H1 (cell line): ENCODE data around the gene NR0B1. TPM values are rescaled to one million over a fixed set of nuclear protein-coding genes. Genes with fewer than 3 reads are reported as not detected.

Experiments used
- CTCF ChIA-PET: fragments of 300-600 bp; sonication (Branson Sonifier 250); formaldehyde crosslinking; loops from one replicate; lab custom pipeline; 2021; ENCODE audit not compliant: partially characterized antibody; lab: Charles Lee
- POLR2A ChIA-PET: fragments of 300-600 bp; sonication (Branson Sonifier 250); formaldehyde crosslinking; loops from one replicate; lab custom pipeline; 2021; ENCODE audit warnings: inconsistent platforms; ENCODE audit not compliant: partially characterized antibody; lab: Charles Lee
- DNase-seq, 2 experiments: peaks; one replicate each; pipeline versions ENCODE4 v3.0.0 to v3.0.0-alpha.2; 2010 to 2022; ENCODE audit warnings: low spot score in 2 of 2, low read depth in 1 of 2, mixed read lengths in 1 of 2
- FAIRE-seq: peaks from 2 replicates; lab custom pipeline; 2011; peaks lifted over from hg19 to GRCh38; lab: Jason Lieb, UNC
- H2AFZ ChIP-seq: 2 replicates; pipeline ENCODE4 v1.8.1; 2012; ENCODE audit warnings: low read length, inconsistent platforms
- H2AK5ac ChIP-seq: 2 replicates; pipeline ENCODE4 v1.6.1; 2013; ENCODE audit warnings: low read depth, low read length
- H2BK120ac ChIP-seq: replicated peaks from 2 replicates; pipeline ENCODE3; 2013; ENCODE audit warnings: low read depth, low read length, inconsistent platforms
- H2BK12ac ChIP-seq: 2 replicates; pipeline ENCODE4 v1.6.1; 2013; ENCODE audit warnings: low read depth, low read length
- H2BK15ac ChIP-seq: 2 replicates; pipeline ENCODE4 v1.6.1; 2013; ENCODE audit warnings: low read length
- H2BK20ac ChIP-seq: 2 replicates; pipeline ENCODE4 v1.6.1; 2013; ENCODE audit warnings: low read length
- H2BK5ac ChIP-seq: 2 replicates; pipeline ENCODE4 v1.6.1; 2013; ENCODE audit warnings: low read depth, low read length
- H3K14ac ChIP-seq: 2 replicates; pipeline ENCODE4 v1.6.1; 2013; ENCODE audit warnings: inconsistent platforms; ENCODE audit not compliant: insufficient read length
- H3K18ac ChIP-seq: 2 replicates; pipeline ENCODE4 v1.6.1; 2013; ENCODE audit warnings: low read length; ENCODE audit errors: extremely low read depth
- H3K23ac ChIP-seq: 2 replicates; pipeline ENCODE4 v1.6.1; 2013; ENCODE audit warnings: inconsistent platforms; ENCODE audit not compliant: insufficient read length
- H3K23me2 ChIP-seq: 2 replicates; pipeline ENCODE4 v1.6.1; 2013; ENCODE audit warnings: low read depth, low read length
- H3K27ac ChIP-seq: 2 replicates; pipeline ENCODE4 v1.6.1; 2011; ENCODE audit warnings: low read depth, low read length, inconsistent platforms
- H3K27me3 ChIP-seq, 4 experiments: replicated peaks in 1 of 4; 1 replicate in 1 of 4; 2 replicates in 3 of 4; pipeline versions ENCODE4 v1.6.1 to v1.8.1; 2011 to 2013; ENCODE audit warnings: low read length in 3 of 4, mild to moderate bottlenecking in 3 of 4, inconsistent platforms in 2 of 4, mixed read lengths in 2 of 4, moderate library complexity in 1 of 4; ENCODE audit not compliant: control insufficient read depth in 3 of 4, insufficient read depth in 3 of 4; ENCODE audit errors: extremely low read depth in 1 of 4
- H3K36me3 ChIP-seq, 4 experiments: 2 replicates each; pipeline versions ENCODE4 v1.6.1 to v1.8.1; 2011 to 2013; ENCODE audit warnings: mild to moderate bottlenecking in 4 of 4, low read length in 3 of 4, moderate library complexity in 2 of 4, control low read depth in 1 of 4, inconsistent platforms in 1 of 4; ENCODE audit not compliant: insufficient read depth in 4 of 4, control insufficient read depth in 2 of 4
- H3K4ac ChIP-seq: replicated peaks from 2 replicates; pipeline ENCODE3; 2013; ENCODE audit warnings: low read length, low read depth, mixed read lengths, inconsistent platforms; ENCODE audit not compliant: insufficient read length
- H3K4me1 ChIP-seq, 4 experiments: replicated peaks in 1 of 4; 1 replicate in 1 of 4; 2 replicates in 3 of 4; pipeline versions ENCODE4 v1.6.1 to v1.8.1; 2011 to 2013; ENCODE audit warnings: low read length in 3 of 4, inconsistent platforms in 2 of 4, mixed read lengths in 1 of 4; ENCODE audit not compliant: insufficient read depth in 4 of 4, control insufficient read depth in 3 of 4
- H3K4me2 ChIP-seq, 2 experiments: 2 replicates each; pipeline versions ENCODE4 v1.6.1 to v1.8.1; 2011 to 2013; ENCODE audit warnings: low read depth in 2 of 2, low read length in 2 of 2, control low read depth in 1 of 2, inconsistent platforms in 1 of 2, mild to moderate bottlenecking in 1 of 2; ENCODE audit not compliant: insufficient read depth in 1 of 2
- H3K4me3 ChIP-seq, 4 experiments: fragments of 200-600, 300-600 bp in 1 of 4; sonication (generic), shearing (Covaris generic), sonication (Bioruptor Twin) in 1 of 4; 2 replicates each; pipeline versions ENCODE4 v1.5.1 to v1.8.1; 2011 to 2016; ENCODE audit warnings: low read length in 4 of 4, low read depth in 3 of 4, control low read depth in 2 of 4, inconsistent platforms in 2 of 4, mild to moderate bottlenecking in 2 of 4, mixed read lengths in 1 of 4, moderate library complexity in 1 of 4; ENCODE audit not compliant: insufficient read depth in 2 of 4; ENCODE audit errors: extremely low read depth in 1 of 4
- H3K56ac ChIP-seq: replicated peaks from 2 replicates; pipeline ENCODE3; 2013; ENCODE audit warnings: low read depth, mild to moderate bottlenecking, mixed read lengths, low read length, inconsistent platforms; ENCODE audit not compliant: insufficient read length
- H3K79me1 ChIP-seq: 2 replicates; pipeline ENCODE4 v1.6.1; 2013; ENCODE audit warnings: low read depth, low read length, control low read depth
- H3K79me2 ChIP-seq, 2 experiments: 2 replicates each; pipeline versions ENCODE4 v1.6.1 to v1.8.1; 2012 to 2013; ENCODE audit warnings: low read length in 2 of 2, mild to moderate bottlenecking in 2 of 2, inconsistent platforms in 1 of 2; ENCODE audit not compliant: insufficient read depth in 2 of 2, control insufficient read depth in 1 of 2
- H3K9ac ChIP-seq, 4 experiments: replicated peaks in 1 of 4; 1 replicate in 1 of 4; 2 replicates in 3 of 4; pipeline versions ENCODE4 v1.6.1 to v1.8.1; 2011 to 2013; ENCODE audit warnings: low read depth in 3 of 4, low read length in 3 of 4, control low read depth in 2 of 4, mild to moderate bottlenecking in 2 of 4, moderate library complexity in 2 of 4, inconsistent platforms in 1 of 4; ENCODE audit errors: extremely low read depth in 1 of 4
- H3K9me3 ChIP-seq, 2 experiments: 2 replicates each; pipeline versions ENCODE4 v1.6.1 to v1.8.1; 2012 to 2013; ENCODE audit warnings: mild to moderate bottlenecking in 2 of 2, moderate library complexity in 2 of 2, control low read depth in 1 of 2, inconsistent platforms in 1 of 2, low read depth in 1 of 2, low read length in 1 of 2, mixed read lengths in 1 of 2; ENCODE audit not compliant: insufficient read depth in 2 of 2
- H4K20me1 ChIP-seq, 2 experiments: replicated peaks in 1 of 2; 2 replicates each; pipeline versions ENCODE3 to v1.8.1; 2011 to 2013; ENCODE audit warnings: inconsistent platforms in 2 of 2, low read length in 2 of 2, mild to moderate bottlenecking in 1 of 2; ENCODE audit not compliant: insufficient read depth in 2 of 2, control insufficient read depth in 1 of 2
- H4K5ac ChIP-seq: 2 replicates; pipeline ENCODE4 v1.6.1; 2013; ENCODE audit warnings: low read length, low read depth, mixed read lengths, inconsistent platforms; ENCODE audit not compliant: insufficient read length
- H4K8ac ChIP-seq: 2 replicates; pipeline ENCODE4 v1.8.0; 2013; ENCODE audit warnings: mild to moderate bottlenecking, moderate library complexity, low read length, inconsistent platforms; ENCODE audit not compliant: insufficient read depth; ENCODE audit errors: extremely low read depth
- H4K91ac ChIP-seq: replicated peaks from 2 replicates; pipeline ENCODE3; 2013; ENCODE audit warnings: low read length, mixed read lengths, inconsistent platforms; ENCODE audit not compliant: insufficient read length
- CTBP2 ChIP-seq: IDR thresholded peaks from 2 replicates; pipeline ENCODE4 v1.7.0; 2011; ENCODE audit warnings: borderline replicate concordance, mild to moderate bottlenecking, moderate library complexity, mixed read lengths, low read length; ENCODE audit not compliant: insufficient read depth, insufficient read length
- CTCF ChIP-seq, 3 experiments: IDR thresholded peaks; 1 replicate in 2 of 3; 2 replicates in 1 of 3; pipeline versions ENCODE4 v1.5.1 to v1.6.1; 2011; ENCODE audit warnings: low read length in 3 of 3, mild to moderate bottlenecking in 3 of 3, inconsistent platforms in 2 of 3, low read depth in 1 of 3, moderate library complexity in 1 of 3; ENCODE audit not compliant: insufficient read depth in 1 of 3; ENCODE audit errors: control extremely low read depth in 1 of 3
- KDM4A ChIP-seq: IDR thresholded peaks from one replicate; pipeline ENCODE4 v1.7.1; 2012; ENCODE audit warnings: low read depth, mild to moderate bottlenecking, moderate library complexity, low read length, inconsistent platforms; ENCODE audit not compliant: severe bottlenecking
- KDM5A ChIP-seq: fragments of 200-600 bp; IDR thresholded peaks from 2 replicates; pipeline ENCODE4 v1.7.1; 2012; ENCODE audit warnings: mild to moderate bottlenecking, low read length, inconsistent platforms, mixed read lengths
- MAFK ChIP-seq: IDR thresholded peaks from 2 replicates; pipeline ENCODE4 v1.6.1; 2012; ENCODE audit warnings: low read depth, mild to moderate bottlenecking, improper control_type of control experiment, low read length
- POU5F1 ChIP-seq: IDR thresholded peaks from 2 replicates; pipeline ENCODE4 v1.6.1; 2011; ENCODE audit warnings: low read depth, mild to moderate bottlenecking, low read length, moderate library complexity
- SUZ12 ChIP-seq: fragments of 200-600 bp; sonication (generic); IDR thresholded peaks from 2 replicates; pipeline ENCODE4 v1.6.1; 2012; ENCODE audit warnings: mild to moderate bottlenecking, inconsistent platforms, low read length, moderate library complexity, mixed read lengths
- polyA plus RNA-seq, 7 experiments: library from polyadenylated mRNA; depleted of rRNA in 3 of 7; stranded (reverse) in 5 of 7; unstranded in 2 of 7; fragments of >200 nt in 5 of 7; fragments of 200-250 nt in 2 of 7; gene quantifications; 1 replicate in 5 of 7; 2 replicates in 1 of 7; 4 replicates in 1 of 7; pipeline versions ENCODE4 v1.2.1 to v1.2.3, GENCODE V29; 2011 to 2013; ENCODE audit warnings: missing spikeins in 2 of 7, mixed read lengths in 2 of 7
- total RNA-seq: library from RNA; stranded (reverse); fragmentation: NEBNext Ultra II Directional; extraction: Animal tissue kit (Norgen Biotek cat#: 25700); gene quantifications from 2 replicates; pipeline ENCODE4 v1.2.1, GENCODE V29; 2021

Gene NR0B1
- total and polyA plus RNA-seq, 2 of the 8 experiments (the other 6 are each of a cell fraction or from before 2014, with no cell fraction given) = 0.24 to 0.26 TPM

GRCh38 chrX:30282527-30282926, 26.7 kb downstream of the NR0B1 start:
- Histone ChIP-seq H2BK20ac (no peak overlapping the region), H3K9ac (no peak overlapping the region), H3K14ac (no peak overlapping the region), H4K91ac (no peak overlapping the region), H3K18ac (no peak overlapping the region), H3K4ac (no peak overlapping the region), H3K79me2 (no peaks in the 10 kb centered on the region), H3K27ac (no peak overlapping the region), H3K9me3 (no peaks in the 10 kb centered on the region), H3K79me1 (no peaks in the 10 kb centered on the region), H4K20me1 (no peaks in the 10 kb centered on the region), H2BK5ac (no peak overlapping the region), H3K23ac (no peak overlapping the region), H3K36me3 (no peaks in the 10 kb centered on the region), H2AFZ (no peak overlapping the region), H3K4me3 (no peak overlapping the region), H4K5ac (no peak overlapping the region), H3K4me2 (no peak overlapping the region), H3K4me1 (no peaks in the 10 kb centered on the region), H3K56ac (no peak overlapping the region), H2BK120ac (no peak overlapping the region), H4K8ac (no peak overlapping the region), H3K23me2 (no peaks in the 10 kb centered on the region), H2AK5ac (no peak overlapping the region), H2BK12ac (no peak overlapping the region), H3K27me3 (no peaks in the 10 kb centered on the region), H2BK15ac (no peak overlapping the region)
- ChIA-PET CTCF (no interaction called here), POLR2A (no interaction called here)
- TF ChIP-seq KDM4A (no peak), SUZ12 (no peak), CTCF (IDR thresholded peaks at IDR 0.05; ENCODE audit: control extremely low read depth in 1 of 3, insufficient read depth in 1 of 3, low read depth in 1 of 3, low read length in 3 of 3) (no peak), POU5F1 (no peak), KDM5A (no peak), CTBP2 (no peak), MAFK (no peak)
- DNase-seq (no peak), FAIRE-seq (no peak)
